Gastroesophageal sphincter (tissue), 4 donors: ENCODE results near the gene CD40. TPM values are rescaled to one million over a fixed set of nuclear protein-coding genes. Genes with fewer than 3 reads are reported as not detected.

Experiments
- ATAC-seq: fragments of 150-250 bp; one replicate; pipeline ENCODE4 v1.9.1; 2016; ENCODE audit warnings: mild to moderate bottlenecking, moderate library complexity
- H3K27ac ChIP-seq, 4 donors: fragments of 200-600 bp; sonication (generic) in 3 of 4; 1 replicate in 3 of 4; 2 replicates in 1 of 4; pipeline ENCODE4 v1.5.1; 2016 to 2019
- H3K27me3 ChIP-seq: fragments of 200-600 bp; sonication (generic); one replicate; pipeline ENCODE4 v1.5.1; 2019
- H3K36me3 ChIP-seq, 2 donors: fragments of 200-600 bp; sonication (generic); one replicate each; pipeline ENCODE4 v1.5.1; 2019; ENCODE audit warnings: control low read depth in 1 of 2
- H3K4me1 ChIP-seq, 3 donors: fragments of 200-600 bp; sonication (generic); 1 replicate in 2 of 3; 2 replicates in 1 of 3; pipeline ENCODE4 v1.5.1; 2016 to 2019; ENCODE audit warnings: control low read depth in 2 of 3
- H3K4me3 ChIP-seq, 2 donors: fragments of 200-600 bp; sonication (generic); one replicate each; pipeline ENCODE4 v1.5.1; 2019; ENCODE audit warnings: mild to moderate bottlenecking in 1 of 2, moderate library complexity in 1 of 2
- H3K9me3 ChIP-seq, 3 donors: fragments of 200-600 bp; sonication (generic); one replicate each; pipeline ENCODE4 v1.5.1; 2017 to 2019; ENCODE audit warnings: control low read depth in 2 of 3
- CTCF ChIP-seq, 4 experiments: fragments of 200-600 bp in 2 of 4; fragments of 450-650 bp in 2 of 4; sonication (generic) in 1 of 4; IDR thresholded peaks; one replicate each; pipeline ENCODE4 v1.5.1; 2017 to 2019; ENCODE audit warnings: antibody characterized with exemption in 4 of 4, mild to moderate bottlenecking in 2 of 4, moderate library complexity in 2 of 4
- EP300 ChIP-seq: sonication (generic); formaldehyde crosslinking; IDR thresholded peaks from one replicate; pipeline ENCODE4 v1.6.1; 2017; ENCODE audit warnings: antibody characterized with exemption, mild to moderate bottlenecking
- POLR2A ChIP-seq, 2 donors: fragments of 450-650 bp; IDR thresholded peaks; one replicate each; pipeline ENCODE4 v1.6.1; 2017; ENCODE audit warnings: antibody characterized with exemption in 2 of 2, mild to moderate bottlenecking in 2 of 2, moderate library complexity in 1 of 2
- POLR2AphosphoS5 ChIP-seq: sonication (generic); formaldehyde crosslinking; IDR thresholded peaks from one replicate; pipeline ENCODE4 v1.6.1; 2017; ENCODE audit warnings: antibody characterized with exemption
- WGBS, 2 donors: methylation state at CpG; one replicate each; pipeline ENCODE4 v1.1.5; 2018; ENCODE audit warnings: low coverage in 1 of 2; 5-methylcytosine and 5-hydroxymethylcytosine counted together
- total RNA-seq, 4 donors: library from RNA; depleted of rRNA; stranded (reverse); fragments of >200 nt; gene quantifications; one replicate each; pipeline ENCODE4 v1.1.0, GENCODE V29; 2016

The CD40 gene
- total RNA-seq, 4 donors from 2014 or later = 13.7 to 16.6 (median 13.9) TPM

GRCh38 chr20:46135856-46136633 is 17.9 kb downstream of the CD40 start:
- Histone ChIP-seq H3K27me3 (peaks cover 98% of the 10 kb centered on the region), H3K36me3 (no peaks in the 10 kb centered on the region), H3K27ac (no peak overlapping the region), H3K4me3 (no peak overlapping the region), H3K9me3 (no peaks in the 10 kb centered on the region), H3K4me1 (peaks cover 0 to 10% (median 0%) of the 10 kb centered on the region in 3 donors)
- 33 to 56% methylated on average over 6 to 9 of the region's 12 CpGs for WGBS, 2 donors
- no peak for ATAC-seq
- TF ChIP-seq POLR2A (IDR thresholded peaks at IDR 0.05) (no peak), EP300 (no peak), POLR2AphosphoS5 (no peak), CTCF (IDR thresholded peaks at IDR 0.05) (no peak)

- H3K4me3 ChIP-seq = no peak overlapping the region
- 70% methylated on average over 3 of the region's 5 CpGs; no CpG with 5 or more reads in 1 of the 2 donors for WGBS, 2 donors
- TF ChIP-seq POLR2A (IDR thresholded peaks at IDR 0.05) = no peak
- no peak for TF ChIP-seq CTCF (IDR thresholded peaks at IDR 0.05)
- H3K36me3 ChIP-seq = no peaks in the 10 kb centered on the region
- H3K4me1 ChIP-seq = peaks cover 0 to 3% (median 0%) of the 10 kb centered on the region in 3 donors
- H3K27ac ChIP-seq = no peak overlapping the region
- no peaks in the 10 kb centered on the region for H3K9me3 ChIP-seq
- no peak for ATAC-seq
- peaks cover 97% of the 10 kb centered on the region for H3K27me3 ChIP-seq
Measured at GRCh38 chr20:46137816-46138215, 19.7 kb downstream of the CD40 start.

GRCh38 chr20:46139266-46139889 is 21.3 kb downstream of the CD40 start:
- Histone ChIP-seq H3K27me3 (peaks cover 91% of the 10 kb centered on the region), H3K27ac (no peak overlapping the region), H3K36me3 (no peaks in the 10 kb centered on the region), H3K4me3 (no peak overlapping the region), H3K9me3 (no peaks in the 10 kb centered on the region), H3K4me1 (no peaks in the 10 kb centered on the region)
- ATAC-seq = no peak
- WGBS, 2 donors = 20 to 33% methylated on average over 1 of the region's 8 CpGs
- TF ChIP-seq CTCF (IDR thresholded peaks at IDR 0.05) (no peak), POLR2AphosphoS5 (no peak), EP300 (no peak), POLR2A (IDR thresholded peaks at IDR 0.05) (no peak)

GRCh38 chr20:46139908-46140482 is 21.9 kb downstream of the CD40 start:
- Histone ChIP-seq H3K9me3 (no peaks in the 10 kb centered on the region), H3K27me3 (peaks cover 91% of the 10 kb centered on the region), H3K4me1 (no peaks in the 10 kb centered on the region), H3K27ac (no peak overlapping the region), H3K36me3 (no peaks in the 10 kb centered on the region), H3K4me3 (no peak overlapping the region)
- TF ChIP-seq CTCF (IDR thresholded peaks at IDR 0.05) = no peak
- TF ChIP-seq POLR2AphosphoS5 = no peak
- TF ChIP-seq POLR2A (IDR thresholded peaks at IDR 0.05) = no peak
- no peak for TF ChIP-seq EP300
- no peak for ATAC-seq
- 40% methylated on average over 1 of the region's 5 CpGs; no CpG with 5 or more reads in 1 of the 2 donors for WGBS, 2 donors
